ENCODE data around the gene CRX.

The CRX gene

DNA sequence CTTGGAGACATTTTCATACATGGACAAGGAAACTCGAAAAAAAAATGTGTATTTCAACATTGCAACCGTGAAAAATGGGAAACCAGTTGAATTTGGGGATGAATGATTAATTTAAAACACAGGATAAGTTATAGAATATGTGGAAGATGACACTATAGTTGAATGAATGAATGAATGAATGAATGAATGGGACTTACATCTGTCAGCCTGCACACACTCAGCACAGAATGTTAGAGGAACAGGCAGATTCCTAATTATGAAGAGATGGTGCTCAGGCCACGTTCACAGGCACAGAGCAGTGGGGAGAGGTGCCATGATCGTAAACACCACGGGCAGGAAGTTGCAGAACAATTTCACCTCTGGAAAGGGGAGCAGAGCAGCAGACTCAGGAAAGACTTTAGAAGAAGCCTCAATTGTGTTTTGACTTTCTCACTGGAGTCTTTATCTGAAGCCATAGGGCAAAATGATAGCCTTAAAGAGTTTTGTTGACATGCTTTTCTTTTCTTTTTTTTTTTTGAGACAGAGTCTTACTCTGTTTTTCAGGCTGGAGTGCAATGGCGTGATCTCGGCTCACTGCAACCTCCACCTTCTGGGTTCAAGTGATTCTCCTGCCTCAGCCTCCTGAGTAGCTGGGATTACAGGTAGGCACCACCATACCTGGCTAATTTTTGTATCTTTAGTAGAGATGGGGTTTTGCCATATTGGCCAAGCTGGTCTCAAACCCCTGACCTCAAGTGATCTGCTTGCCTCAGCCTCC is 69.3 kb downstream of the CRX start:
- no peaks in the 10 kb centered on the region for H3K79me2 ChIP-seq (ENCODE audit: insufficient read depth, low read depth)
- H3K4me1 ChIP-seq (ENCODE audit: low read depth, poor library complexity, severe bottlenecking), result no peaks in the 10 kb centered on the region
- TF ChIP-seq, protein P1, sequence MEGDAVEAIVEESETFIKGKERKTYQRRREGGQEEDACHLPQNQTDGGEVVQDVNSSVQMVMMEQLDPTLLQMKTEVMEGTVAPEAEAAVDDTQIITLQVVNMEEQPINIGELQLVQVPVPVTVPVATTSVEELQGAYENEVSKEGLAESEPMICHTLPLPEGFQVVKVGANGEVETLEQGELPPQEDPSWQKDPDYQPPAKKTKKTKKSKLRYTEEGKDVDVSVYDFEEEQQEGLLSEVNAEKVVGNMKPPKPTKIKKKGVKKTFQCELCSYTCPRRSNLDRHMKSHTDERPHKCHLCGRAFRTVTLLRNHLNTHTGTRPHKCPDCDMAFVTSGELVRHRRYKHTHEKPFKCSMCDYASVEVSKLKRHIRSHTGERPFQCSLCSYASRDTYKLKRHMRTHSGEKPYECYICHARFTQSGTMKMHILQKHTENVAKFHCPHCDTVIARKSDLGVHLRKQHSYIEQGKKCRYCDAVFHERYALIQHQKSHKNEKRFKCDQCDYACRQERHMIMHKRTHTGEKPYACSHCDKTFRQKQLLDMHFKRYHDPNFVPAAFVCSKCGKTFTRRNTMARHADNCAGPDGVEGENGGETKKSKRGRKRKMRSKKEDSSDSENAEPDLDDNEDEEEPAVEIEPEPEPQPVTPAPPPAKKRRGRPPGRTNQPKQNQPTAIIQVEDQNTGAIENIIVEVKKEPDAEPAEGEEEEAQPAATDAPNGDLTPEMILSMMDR (conservative IDR thresholded peaks at IDR 0.05; ENCODE audit: low read depth, low read length), result no peak
- H2AFZ ChIP-seq (ENCODE audit: low read depth), result no peak overlapping the region
- no peak overlapping the region for H3K4me3 ChIP-seq (IDR thresholded peaks at IDR 0.05; ENCODE audit: insufficient read depth, low read depth, low read length)
- H3K36me3 ChIP-seq (ENCODE audit: insufficient read depth), result no peaks in the 10 kb centered on the region
- H3K4me2 ChIP-seq, result no peak overlapping the region
- H4K20me1 ChIP-seq (ENCODE audit: insufficient read depth), result no peaks in the 10 kb centered on the region
- H3K27me3 ChIP-seq (ENCODE audit: insufficient read depth, low read depth), result peaks cover 72% of the 10 kb centered on the region
- H3K9ac ChIP-seq, result no peak overlapping the region
- no peak overlapping the region for H3K27ac ChIP-seq

DNA sequence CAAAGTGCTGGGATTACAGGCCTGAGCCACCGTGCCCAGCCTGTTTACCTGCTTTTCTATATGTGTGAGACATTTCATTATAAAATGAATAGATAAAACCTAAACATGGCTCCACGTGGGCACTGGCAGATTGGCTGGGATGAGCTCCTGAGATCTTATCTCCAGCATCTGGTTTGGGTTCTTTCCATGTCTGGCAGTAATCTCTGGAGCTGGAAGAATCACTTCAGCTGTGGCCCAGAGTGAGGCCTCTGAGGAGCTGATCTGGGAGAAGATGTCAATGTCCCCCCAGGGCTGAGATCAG is 69.8 kb downstream of the CRX start:
- no peaks in the 10 kb centered on the region for H4K20me1 ChIP-seq (ENCODE audit: insufficient read depth)
- H3K4me3 ChIP-seq (IDR thresholded peaks at IDR 0.05; ENCODE audit: insufficient read depth, low read depth, low read length), result no peak overlapping the region
- H3K27ac ChIP-seq, result no peak overlapping the region
- peaks cover 72% of the 10 kb centered on the region for H3K27me3 ChIP-seq (ENCODE audit: insufficient read depth, low read depth)
- H3K9ac ChIP-seq, result no peak overlapping the region
- TF ChIP-seq, protein P1 (conservative IDR thresholded peaks at IDR 0.05; ENCODE audit: low read depth, low read length), result no peak
- no peaks in the 10 kb centered on the region for H3K4me1 ChIP-seq (ENCODE audit: low read depth, poor library complexity, severe bottlenecking)
- no peaks in the 10 kb centered on the region for H3K36me3 ChIP-seq (ENCODE audit: insufficient read depth)
- no peaks in the 10 kb centered on the region for H3K79me2 ChIP-seq (ENCODE audit: insufficient read depth, low read depth)
- H2AFZ ChIP-seq (ENCODE audit: low read depth), result no peak overlapping the region
- no peak overlapping the region for H3K4me2 ChIP-seq

DNA sequence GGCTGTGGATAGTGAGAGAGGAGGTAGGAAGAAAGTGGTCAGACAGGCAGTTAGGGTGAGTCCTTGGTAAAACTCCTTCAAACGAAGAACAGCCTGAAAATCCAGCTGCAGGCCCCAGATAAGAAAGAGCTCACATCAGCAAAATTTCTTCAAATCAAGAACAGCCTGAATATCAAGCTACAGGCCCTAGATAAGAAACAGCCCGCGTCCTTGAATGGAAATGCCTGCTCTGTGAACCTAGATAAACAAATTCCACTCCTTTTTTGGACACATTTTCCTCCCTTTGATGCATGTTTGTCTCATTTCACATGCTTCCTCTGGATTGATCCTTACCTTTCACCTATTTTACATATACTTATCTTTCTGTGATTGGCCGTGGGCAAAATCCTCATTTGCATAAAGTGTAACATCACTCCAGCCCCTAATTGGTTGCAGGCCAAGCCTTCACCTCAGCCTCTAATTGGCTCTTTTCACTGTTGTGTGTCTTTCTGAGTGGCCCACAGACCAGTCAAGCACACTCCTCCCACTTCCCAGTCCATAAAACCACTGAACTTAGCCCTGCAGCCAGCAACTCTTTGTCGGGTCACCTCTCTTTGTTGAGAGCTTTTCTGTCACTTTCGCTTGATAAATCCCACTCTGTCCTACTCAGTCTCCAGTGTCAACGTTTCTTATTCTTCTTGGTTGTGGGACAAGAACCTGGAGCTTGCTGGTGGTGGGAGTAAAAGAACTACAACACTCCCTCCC is 70.4 kb downstream of the CRX start:
- Histone ChIP-seq H3K79me2 (ENCODE audit: insufficient read depth, low read depth) (no peaks in the 10 kb centered on the region), H3K4me3 (IDR thresholded peaks at IDR 0.05; ENCODE audit: insufficient read depth, low read depth, low read length) (no peak overlapping the region), H3K27me3 (ENCODE audit: insufficient read depth, low read depth) (peaks cover 68% of the 10 kb centered on the region; the same call in 1 of the 2 replicates), H3K4me1 (ENCODE audit: low read depth, poor library complexity, severe bottlenecking) (no peaks in the 10 kb centered on the region), H4K20me1 (ENCODE audit: insufficient read depth) (no peaks in the 10 kb centered on the region), H3K4me2 (no peak overlapping the region), H3K36me3 (ENCODE audit: insufficient read depth) (no peaks in the 10 kb centered on the region), H2AFZ (ENCODE audit: low read depth) (no peak overlapping the region), H3K27ac (no peak overlapping the region), H3K9ac (no peak overlapping the region)
- TF ChIP-seq, protein P1 (conservative IDR thresholded peaks at IDR 0.05; ENCODE audit: low read depth, low read length), result no peak

Measured in KMS-11 (cell line).